Kidney epithelial cell (primary cell): Measurements from ENCODE around the gene LHPP. TPM values are rescaled to one million over a fixed set of nuclear protein-coding genes. Genes with fewer than 3 reads are reported as not detected.

Source experiments
- DNase-seq: peaks from one replicate; pipeline ENCODE4 v3.0.0-alpha.2; 2010; ENCODE audit warnings: low read depth
- H3K27me3 ChIP-seq: 2 replicates; pipeline ENCODE4 v1.6.0; 2011; ENCODE audit warnings: low read length; ENCODE audit not compliant: control insufficient read depth, insufficient read depth
- H3K36me3 ChIP-seq: 2 replicates; pipeline ENCODE4 v1.5.1; 2011; ENCODE audit warnings: low read length; ENCODE audit not compliant: control insufficient read depth, insufficient read depth
- H3K4me3 ChIP-seq: 2 replicates; pipeline ENCODE4 v1.5.1; 2011; ENCODE audit warnings: low read depth, mild to moderate bottlenecking, control low read depth, low read length
- CTCF ChIP-seq: IDR thresholded peaks from 2 replicates; pipeline ENCODE4 v1.5.1; 2011; ENCODE audit warnings: mild to moderate bottlenecking, moderate library complexity, low read length, control low read depth, inconsistent platforms; ENCODE audit not compliant: insufficient read depth, poor library complexity, severe bottlenecking
- total RNA-seq: library from RNA; depleted of rRNA; stranded (reverse); fragments of >200 nt; gene quantifications from 2 replicates; pipeline ENCODE4 v1.2.3, GENCODE V29; 2015

Gene LHPP
- total RNA-seq, 1 donor from 2014 or later: 6.3 TPM

- peak; percentile 72 for DNase-seq
- Histone ChIP-seq H3K4me3 (peak within 1 kb of the TSS; percentile 55), H3K36me3 (no peaks in the 10 kb centered on the region), H3K27me3 (no peaks in the 10 kb centered on the region)
- TF ChIP-seq CTCF: peak; percentile 18
These were observed 42.7 kb upstream of the LHPP start, which contains the start of gene OAT for GRCh38 chr10:124418726-124419501. OAT (minus strand) TSS chr10:124418923; CDS start chr10:124412171, 6,752 bp downstream.

GRCh38 chr10:124419635-124420034 is 42.0 kb upstream of the LHPP start:
- Histone ChIP-seq H3K27me3 (peaks cover 2% of the 10 kb centered on the region), H3K4me3 (no peak overlapping the region), H3K36me3 (no peaks in the 10 kb centered on the region)
- TF ChIP-seq CTCF: no peak
- DNase-seq: no peak

- TF ChIP-seq CTCF: no peak
- H3K27me3 ChIP-seq: peaks cover 2% of the 10 kb centered on the region
- H3K4me3 ChIP-seq: no peak overlapping the region
- H3K36me3 ChIP-seq: no peaks in the 10 kb centered on the region
- no peak for DNase-seq
These were observed 41.4 kb upstream of the LHPP start for GRCh38 chr10:124420254-124420653.

- Histone ChIP-seq H3K4me3 (no peak overlapping the region), H3K36me3 (no peaks in the 10 kb centered on the region), H3K27me3 (peaks cover 2% of the 10 kb centered on the region)
- no peak for TF ChIP-seq CTCF
- DNase-seq: no peak
These were observed 38.9 kb upstream of the LHPP start for GRCh38 chr10:124422742-124423141.

GRCh38 chr10:124423813-124424212 is 37.8 kb upstream of the LHPP start:
- Histone ChIP-seq H3K27me3 (peaks cover 2% of the 10 kb centered on the region), H3K36me3 (no peaks in the 10 kb centered on the region), H3K4me3 (no peak overlapping the region)
- no peak for TF ChIP-seq CTCF
- no peak for DNase-seq
